Astrocyte (in vitro differentiated cells and primary cell): Measurements from ENCODE around the gene PDE9A.

Experiments used
- CTCF ChIP-seq: IDR thresholded peaks from 2 replicates; pipeline ENCODE4 v1.5.1; 2011; ENCODE audit warnings: low read depth, mild to moderate bottlenecking, inconsistent platforms, low read length, moderate library complexity; ENCODE audit not compliant: insufficient read depth
- EZH2 ChIP-seq: IDR thresholded peaks from 2 replicates; pipeline ENCODE4 v1.6.1; 2012; ENCODE audit warnings: mild to moderate bottlenecking, low read length, inconsistent platforms; ENCODE audit not compliant: insufficient read depth

- no peak for TF ChIP-seq CTCF
- no peak for TF ChIP-seq EZH2
Measured at GRCh38 chr21:42759594-42759927, 106.1 kb downstream of the PDE9A start.
